Testis (tissue), 3 donors: Measurements from ENCODE around the gene LCT. TPM values are rescaled to one million over a fixed set of nuclear protein-coding genes. Genes with fewer than 3 reads are reported as not detected.

Experiments
- DNase-seq: peaks from one replicate; pipeline ENCODE4 v3.0.0-alpha.2; 2019
- H3K27ac ChIP-seq, 2 donors: fragments of 200-600 bp; sonication (generic); one replicate each; pipeline ENCODE4 v1.5.1; 2019
- H3K27me3 ChIP-seq: fragments of 200-600 bp; sonication (generic); one replicate; pipeline ENCODE4 v1.5.1; 2019
- H3K36me3 ChIP-seq: fragments of 200-600 bp; sonication (generic); one replicate; pipeline ENCODE4 v1.5.1; 2017; ENCODE audit warnings: low read depth; ENCODE audit errors: missing control alignments
- H3K4me1 ChIP-seq: fragments of 200-600 bp; sonication (generic); one replicate; pipeline ENCODE4 v1.5.1; 2019
- H3K4me3 ChIP-seq, 2 donors: fragments of 200-600 bp; sonication (generic); one replicate each; pipeline ENCODE4 v1.5.1; 2017 to 2019
- H3K9me3 ChIP-seq: fragments of 200-600 bp; sonication (generic); one replicate; pipeline ENCODE4 v1.5.1; 2017
- CTCF ChIP-seq, 3 experiments: fragments of 450-650 bp in 2 of 3; fragments of 200-600 bp in 1 of 3; sonication (generic) in 1 of 3; IDR thresholded peaks; one replicate each; pipeline ENCODE4 v1.5.1; 2016 to 2019; ENCODE audit warnings: antibody characterized with exemption in 3 of 3, mild to moderate bottlenecking in 2 of 3, moderate library complexity in 1 of 3
- POLR2A ChIP-seq: fragments of 450-650 bp; IDR thresholded peaks from one replicate; pipeline ENCODE4 v1.6.1; 2017; ENCODE audit warnings: antibody characterized with exemption, mild to moderate bottlenecking, moderate library complexity
- WGBS, 2 donors: methylation state at CpG; one replicate each; pipeline ENCODE4 v1.1.5; 2018; 5-methylcytosine and 5-hydroxymethylcytosine counted together
- intact Hi-C: fragments of 100-400 bp; cut with DNase I; formaldehyde crosslinking; loops from one replicate; pipeline ENCODE4 v1.15.1; 2023; ENCODE audit warnings: low total_unique reads
- polyA plus RNA-seq: library from polyadenylated mRNA; stranded (reverse); fragments of 350-450 nt; fragmentation: Illumina TruSeq; extraction: RNeasy Lipid Tissue Mini Kit (QIAGEN cat#74804); gene quantifications from one replicate; pipeline ENCODE4 v1.2.3, GENCODE V29; 2014; ENCODE audit warnings: low read depth, low replicate concordance; ENCODE audit not compliant: insufficient read depth
- total RNA-seq, 2 donors: library from RNA; depleted of rRNA; stranded (reverse); fragments of >200 nt; gene quantifications; one replicate each; pipeline ENCODE4 v1.2.3, GENCODE V29; 2016

The LCT gene
- total and polyA plus RNA-seq, 3 donors from 2014 or later: 0.22 to 0.62 (median 0.47) TPM

DNA sequence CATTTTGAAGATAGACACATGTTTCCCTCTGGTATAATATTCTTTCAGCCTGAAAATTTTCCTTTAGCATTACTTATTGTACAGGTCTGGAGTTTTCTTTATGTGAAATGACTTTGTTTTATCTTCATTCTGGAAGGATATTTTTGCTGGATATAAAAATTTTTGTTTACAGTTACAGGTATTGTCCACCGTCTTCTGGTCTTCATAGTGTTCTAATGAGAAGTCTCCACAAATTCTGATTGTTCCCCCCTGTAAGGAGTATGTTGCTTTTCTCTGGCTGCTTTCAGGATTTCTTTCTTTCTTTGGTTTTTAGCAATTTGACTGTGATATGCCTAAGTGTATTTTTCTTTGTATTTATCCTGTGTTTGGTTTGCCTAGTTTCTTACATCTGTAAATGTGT is 80.3 kb downstream of the LCT start:
- Histone ChIP-seq H3K4me3 (no peak overlapping the region), H3K27ac (no peak overlapping the region), H3K9me3 (no peaks in the 10 kb centered on the region), H3K27me3 (no peaks in the 10 kb centered on the region), H3K36me3 (no peaks in the 10 kb centered on the region), H3K4me1 (no peaks in the 10 kb centered on the region)
- TF ChIP-seq CTCF (IDR thresholded peaks at IDR 0.05): no peak
- TF ChIP-seq POLR2A: no peak
- WGBS, 2 donors: 95 to 100% methylated on average over 1 of the region's 1 CpG
- intact Hi-C loops: no loop called here
- DNase-seq: no peak

GRCh38 chr2:135755573-135755972 is 81.4 kb downstream of the LCT start:
- TF ChIP-seq POLR2A (no peak), CTCF (IDR thresholded peaks at IDR 0.05) (no peak)
- Histone ChIP-seq H3K36me3 (no peaks in the 10 kb centered on the region), H3K4me3 (no peak overlapping the region), H3K4me1 (no peaks in the 10 kb centered on the region), H3K27ac (no peak overlapping the region), H3K9me3 (no peaks in the 10 kb centered on the region), H3K27me3 (no peaks in the 10 kb centered on the region)
- intact Hi-C loops: no loop called here
- WGBS, 2 donors: 96 to 99% methylated on average over 2 of the region's 2 CpGs
- no peak for DNase-seq

- H3K4me3 ChIP-seq: no peak overlapping the region
- H3K4me1 ChIP-seq: peaks cover 10% of the 10 kb centered on the region
- intact Hi-C loops: no loop called here
- no peaks in the 10 kb centered on the region for H3K9me3 ChIP-seq
- TF ChIP-seq CTCF (IDR thresholded peaks at IDR 0.05) (no peak), POLR2A (no peak)
- WGBS, 2 donors: 84 to 85% methylated on average over 4 of the region's 4 CpGs
- H3K27me3 ChIP-seq: no peaks in the 10 kb centered on the region
- DNase-seq: no peak
- H3K27ac ChIP-seq: no peak overlapping the region
- H3K36me3 ChIP-seq: no peaks in the 10 kb centered on the region
These were observed 91.4 kb downstream of the LCT start for GRCh38 chr2:135745545-135745944.

DNA sequence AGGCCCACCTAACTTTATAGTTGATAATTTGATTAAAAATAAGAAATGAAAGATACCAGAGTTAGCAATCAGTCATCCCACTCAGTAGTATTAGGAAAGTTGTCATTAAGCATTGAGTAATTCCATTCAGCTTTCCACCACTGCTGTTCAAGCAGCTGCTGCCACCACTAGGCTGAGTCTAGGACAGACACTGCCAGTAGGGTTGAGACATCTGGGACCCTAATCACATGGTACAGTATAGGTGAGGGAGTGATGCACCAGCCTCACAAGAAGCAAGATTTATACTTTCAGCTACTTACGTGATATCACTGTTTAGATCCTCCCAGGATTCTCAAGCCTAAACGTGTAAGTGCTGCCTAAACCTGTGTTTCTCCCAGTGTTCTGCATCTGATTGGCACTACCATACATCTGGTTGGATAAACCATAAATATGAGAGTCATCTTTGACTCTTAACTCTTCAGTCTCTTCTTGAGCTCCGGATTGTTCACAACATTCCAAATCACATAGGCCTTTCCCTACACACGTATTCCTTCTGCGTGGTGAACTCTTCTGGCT is 92.1 kb downstream of the LCT start:
- intact Hi-C loops: no loop called here
- H3K4me3 ChIP-seq: no peak overlapping the region
- H3K27ac ChIP-seq: no peak overlapping the region
- no peaks in the 10 kb centered on the region for H3K36me3 ChIP-seq
- peaks cover 10% of the 10 kb centered on the region for H3K4me1 ChIP-seq
- TF ChIP-seq POLR2A (no peak), CTCF (IDR thresholded peaks at IDR 0.05) (no peak)
- peak; percentile 32 for DNase-seq
- WGBS, 2 donors: 72 to 74% methylated on average over 5 of the region's 5 CpGs
- no peaks in the 10 kb centered on the region for H3K27me3 ChIP-seq
- H3K9me3 ChIP-seq: no peaks in the 10 kb centered on the region

DNA sequence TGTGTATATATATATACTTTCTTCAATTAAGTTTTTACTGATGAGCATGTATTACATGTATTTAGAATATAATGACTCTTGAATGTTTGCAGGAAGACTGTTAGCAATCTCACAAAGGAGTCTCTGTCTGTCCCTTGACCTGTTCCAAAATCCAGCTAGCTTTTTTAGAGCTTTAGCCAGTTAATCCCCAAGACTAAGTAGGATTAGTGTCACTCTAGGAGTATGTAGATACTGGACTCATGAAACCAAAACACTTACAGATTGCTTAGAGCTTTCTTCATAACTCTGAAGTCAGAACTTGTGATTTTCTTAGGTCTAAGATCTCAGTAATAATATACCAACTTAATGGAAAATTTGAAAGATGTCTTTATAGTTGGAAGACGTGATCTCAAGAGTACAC is 93.1 kb downstream of the LCT start:
- H3K27me3 ChIP-seq: no peaks in the 10 kb centered on the region
- peaks cover 10% of the 10 kb centered on the region for H3K4me1 ChIP-seq
- no peak for DNase-seq
- no peak overlapping the region for H3K27ac ChIP-seq
- H3K4me3 ChIP-seq: no peak overlapping the region
- TF ChIP-seq CTCF (IDR thresholded peaks at IDR 0.05) (no peak), POLR2A (no peak)
- H3K36me3 ChIP-seq: no peaks in the 10 kb centered on the region
- no peaks in the 10 kb centered on the region for H3K9me3 ChIP-seq
- intact Hi-C loops: no loop called here
- 67 to 68% methylated on average over 1 of the region's 1 CpG for WGBS, 2 donors
